D721Med (cell line): ENCODE data around the gene OR52K2.

ENCODE experiments used
- DNase-seq: peaks from one replicate; pipeline ENCODE4 v3.0.0; 2011; ENCODE audit warnings: low spot score; ENCODE audit not compliant: insufficient read length
- FAIRE-seq: peaks from 2 replicates; lab custom pipeline; 2011; peaks lifted over from hg19 to GRCh38; lab: Jason Lieb, UNC
- TF ChIP-seq, protein P1 (sequence below): IDR thresholded peaks from 2 replicates; pipeline ENCODE4 v1.5.1; 2012; ENCODE audit warnings: mild to moderate bottlenecking, control low read depth; ENCODE audit not compliant: insufficient read depth; ENCODE audit errors: missing control alignments

Gene OR52K2

GRCh38 chr11:4464216-4465159 lies 15.4 kb downstream of the OR52K2 start:
- DNase-seq (no peak), FAIRE-seq (no peak)
- TF ChIP-seq, protein P1, sequence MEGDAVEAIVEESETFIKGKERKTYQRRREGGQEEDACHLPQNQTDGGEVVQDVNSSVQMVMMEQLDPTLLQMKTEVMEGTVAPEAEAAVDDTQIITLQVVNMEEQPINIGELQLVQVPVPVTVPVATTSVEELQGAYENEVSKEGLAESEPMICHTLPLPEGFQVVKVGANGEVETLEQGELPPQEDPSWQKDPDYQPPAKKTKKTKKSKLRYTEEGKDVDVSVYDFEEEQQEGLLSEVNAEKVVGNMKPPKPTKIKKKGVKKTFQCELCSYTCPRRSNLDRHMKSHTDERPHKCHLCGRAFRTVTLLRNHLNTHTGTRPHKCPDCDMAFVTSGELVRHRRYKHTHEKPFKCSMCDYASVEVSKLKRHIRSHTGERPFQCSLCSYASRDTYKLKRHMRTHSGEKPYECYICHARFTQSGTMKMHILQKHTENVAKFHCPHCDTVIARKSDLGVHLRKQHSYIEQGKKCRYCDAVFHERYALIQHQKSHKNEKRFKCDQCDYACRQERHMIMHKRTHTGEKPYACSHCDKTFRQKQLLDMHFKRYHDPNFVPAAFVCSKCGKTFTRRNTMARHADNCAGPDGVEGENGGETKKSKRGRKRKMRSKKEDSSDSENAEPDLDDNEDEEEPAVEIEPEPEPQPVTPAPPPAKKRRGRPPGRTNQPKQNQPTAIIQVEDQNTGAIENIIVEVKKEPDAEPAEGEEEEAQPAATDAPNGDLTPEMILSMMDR: no peak

GRCh38 chr11:4465407-4465806 lies 16.3 kb downstream of the OR52K2 start:
- FAIRE-seq: no peak

DNA sequence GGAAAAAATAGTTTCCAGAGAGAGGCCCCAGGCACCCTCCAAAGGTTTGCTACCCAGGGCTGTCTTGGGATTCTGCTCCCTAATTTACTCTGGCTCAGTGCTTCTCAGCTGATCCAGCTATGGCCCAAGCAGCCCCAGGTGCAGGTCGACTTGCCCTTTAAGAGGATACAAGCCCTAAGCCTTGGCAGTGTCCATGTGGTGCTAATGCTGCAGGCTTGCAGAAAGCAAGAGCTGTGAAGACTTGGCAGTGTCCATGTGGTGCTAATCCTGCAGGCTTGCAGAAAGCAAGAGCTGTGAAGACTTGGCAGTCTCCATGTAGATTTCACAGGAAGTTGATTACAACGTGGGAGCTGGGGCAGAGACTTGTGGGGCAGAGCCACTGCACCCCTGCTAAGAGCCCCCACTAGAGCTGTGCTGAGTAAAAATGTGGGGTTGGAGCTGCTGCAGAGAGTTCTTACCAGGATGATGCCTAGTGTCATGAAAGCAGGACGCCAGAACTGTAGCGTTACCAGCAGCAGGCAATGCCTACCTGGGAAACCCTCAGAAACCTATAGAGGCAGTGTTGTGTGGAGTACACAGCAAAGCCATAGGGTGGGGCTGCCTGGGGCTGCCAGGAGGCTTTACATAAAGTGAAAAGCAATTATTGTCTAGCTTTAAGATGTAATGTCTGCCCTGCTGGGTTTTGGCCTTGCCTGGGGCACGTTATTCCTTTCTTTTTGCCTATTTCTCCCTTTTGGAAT lies 17.2 kb downstream of the OR52K2 start:
- TF ChIP-seq, protein P1: no peak
- no peak for FAIRE-seq

More at GRCh38 chr11:4465407-4465806, 16.3 kb downstream of the OR52K2 start:
- DNase-seq: no peak
- TF ChIP-seq, protein P1: no peak

DNA sequence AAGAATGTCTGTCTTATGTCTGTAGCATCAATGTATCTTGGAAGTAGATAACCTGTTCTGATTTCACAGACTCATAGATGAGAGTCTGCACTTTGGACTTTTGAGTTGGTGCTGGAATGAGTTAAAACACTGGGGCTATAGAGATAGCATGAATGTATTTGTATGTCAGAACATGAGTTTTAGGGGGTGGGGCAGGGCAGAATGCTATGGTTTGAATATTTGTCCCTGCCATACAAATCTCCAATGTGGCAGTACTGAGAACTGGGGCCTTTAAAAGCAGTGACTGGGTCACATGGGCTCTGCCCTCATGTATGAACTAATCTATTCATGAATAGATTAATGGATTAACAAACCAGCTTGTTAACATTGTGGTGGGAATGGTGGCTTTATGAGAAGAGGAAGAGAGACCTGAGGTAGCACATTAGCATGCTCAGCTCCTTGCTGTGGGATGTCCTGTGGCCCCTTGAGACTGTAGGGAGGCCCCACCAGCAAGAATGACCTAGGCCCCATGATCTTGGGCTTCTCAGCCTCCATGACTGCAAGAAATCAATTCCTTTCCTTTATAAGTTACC lies 17.9 kb downstream of the OR52K2 start:
- DNase-seq (no peak), FAIRE-seq (no peak)
- TF ChIP-seq, protein P1: no peak

More for the DNA sequence above, 17.2 kb downstream of the OR52K2 start:
- no peak for DNase-seq

GRCh38 chr11:4467811-4468606 lies 18.9 kb downstream of the OR52K2 start:
- DNase-seq: no peak
- TF ChIP-seq, protein P1: no peak
- FAIRE-seq: no peak

DNA sequence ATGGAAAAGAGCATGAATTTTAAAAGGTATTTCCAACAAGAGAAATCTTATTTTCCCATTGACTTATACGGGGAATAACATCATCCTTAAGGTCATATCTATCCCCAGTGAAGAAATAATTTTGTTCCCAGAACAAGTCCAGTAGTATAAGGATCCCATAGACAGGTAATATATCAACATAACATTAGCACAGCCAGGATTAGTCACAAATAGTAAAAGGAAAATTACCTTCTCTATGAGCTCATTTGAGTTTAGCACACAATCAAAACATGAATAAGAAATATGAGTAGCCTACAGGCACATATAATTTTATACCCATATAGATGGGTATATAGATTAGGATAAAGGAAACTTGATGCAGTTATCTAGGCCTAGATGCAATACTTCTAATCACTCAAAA lies 30.5 kb downstream of the OR52K2 start:
- TF ChIP-seq, protein P1: no peak
- FAIRE-seq (no peak), DNase-seq (no peak)
